Osteoblast (primary cell): ENCODE results near the gene LYPD8. TPM values are rescaled to one million over a fixed set of nuclear protein-coding genes. Genes with fewer than 3 reads are reported as not detected.

Experiments used
- DNase-seq: peaks from one replicate; pipeline ENCODE4 v3.0.0; 2011; ENCODE audit warnings: low spot score, mixed read lengths; ENCODE audit not compliant: insufficient read length; ENCODE audit errors: missing footprints
- H2AFZ ChIP-seq: 2 replicates; pipeline ENCODE4 v1.6.0; 2011; ENCODE audit warnings: mild to moderate bottlenecking, low read length
- H3K27ac ChIP-seq: 2 replicates; pipeline ENCODE4 v1.5.1; 2011; ENCODE audit warnings: mild to moderate bottlenecking, low read depth, low read length, moderate library complexity
- H3K27me3 ChIP-seq: 2 replicates; pipeline ENCODE4 v1.6.0; 2012; ENCODE audit warnings: mild to moderate bottlenecking, control low read depth, inconsistent platforms, low read length, moderate library complexity; ENCODE audit not compliant: insufficient read depth
- H3K36me3 ChIP-seq: 2 replicates; pipeline ENCODE4 v1.5.1; 2011; ENCODE audit warnings: mild to moderate bottlenecking, low read length, control low read depth, moderate library complexity; ENCODE audit not compliant: insufficient read depth
- H3K4me1 ChIP-seq: 2 replicates; pipeline ENCODE4 v1.5.1; 2011; ENCODE audit warnings: mild to moderate bottlenecking, low read length, control low read depth, moderate library complexity; ENCODE audit not compliant: insufficient read depth
- H3K4me2 ChIP-seq: 2 replicates; pipeline ENCODE4 v1.6.0; 2011; ENCODE audit warnings: mild to moderate bottlenecking, low read length; ENCODE audit not compliant: insufficient read depth
- H3K4me3 ChIP-seq: fragments of 200-600 bp; sonication (generic); 3 replicates; pipeline ENCODE4 v1.5.1; 2012; ENCODE audit warnings: mild to moderate bottlenecking, low read length, inconsistent platforms; ENCODE audit not compliant: insufficient read depth
- H3K79me2 ChIP-seq: 2 replicates; pipeline ENCODE4 v1.6.0; 2012; ENCODE audit warnings: mild to moderate bottlenecking, low read length, control low read depth, inconsistent platforms; ENCODE audit not compliant: insufficient read depth
- H3K9me3 ChIP-seq: 2 replicates; pipeline ENCODE4 v1.5.1; 2011; ENCODE audit warnings: low read depth, low read length, control low read depth
- H4K20me1 ChIP-seq: 2 replicates; pipeline ENCODE4 v1.6.0; 2012; ENCODE audit warnings: mild to moderate bottlenecking, low read length, control low read depth; ENCODE audit not compliant: insufficient read depth
- total RNA-seq: library from RNA; depleted of rRNA; stranded (reverse); fragments of >200 nt; gene quantifications from 2 replicates; pipeline ENCODE4 v1.2.3, GENCODE V29; 2012
- TF ChIP-seq, protein P1 (sequence below): IDR thresholded peaks from 2 replicates; pipeline ENCODE4 v1.5.1; 2011; ENCODE audit warnings: mild to moderate bottlenecking, low read depth, low read length, moderate library complexity; ENCODE audit errors: extremely low read depth

LYPD8 gene
- total RNA-seq, 1 donor, result not detected

DNA sequence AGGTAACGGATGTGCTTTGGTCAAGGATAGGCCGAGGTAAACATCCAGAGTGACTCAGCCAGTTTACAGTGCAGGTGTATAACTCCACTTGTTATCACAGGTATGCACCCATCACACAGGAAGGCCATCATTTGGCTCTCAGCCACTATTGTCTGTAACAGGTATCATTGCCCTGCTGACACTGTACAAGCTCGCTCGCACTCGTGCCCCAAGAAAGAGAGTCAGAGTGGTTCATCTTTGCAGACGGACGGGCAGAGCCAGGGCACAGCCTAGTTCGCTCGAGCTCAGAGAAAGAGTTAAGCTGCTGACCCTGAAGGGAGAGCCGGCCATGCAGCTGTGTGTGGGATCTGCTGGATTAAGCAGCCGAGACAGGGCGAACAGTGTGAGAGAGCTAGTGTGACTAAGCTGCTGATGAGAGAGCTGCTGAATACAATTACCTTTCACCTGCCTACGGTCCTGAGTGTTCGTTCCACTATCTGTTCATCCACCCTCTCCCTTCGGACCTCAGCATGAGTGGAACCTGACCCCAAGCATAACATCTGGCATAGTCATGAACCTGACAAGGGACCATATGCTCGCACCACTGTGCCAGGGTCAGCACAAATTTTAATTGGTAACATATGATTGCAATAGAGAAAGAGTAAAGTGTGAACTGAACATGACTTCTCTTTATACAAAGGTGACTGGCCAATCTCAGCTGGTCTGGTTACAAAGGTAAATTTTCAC is 27.0 kb upstream of the LYPD8 start:
- no peak overlapping the region for H3K4me2 ChIP-seq
- TF ChIP-seq, protein P1, sequence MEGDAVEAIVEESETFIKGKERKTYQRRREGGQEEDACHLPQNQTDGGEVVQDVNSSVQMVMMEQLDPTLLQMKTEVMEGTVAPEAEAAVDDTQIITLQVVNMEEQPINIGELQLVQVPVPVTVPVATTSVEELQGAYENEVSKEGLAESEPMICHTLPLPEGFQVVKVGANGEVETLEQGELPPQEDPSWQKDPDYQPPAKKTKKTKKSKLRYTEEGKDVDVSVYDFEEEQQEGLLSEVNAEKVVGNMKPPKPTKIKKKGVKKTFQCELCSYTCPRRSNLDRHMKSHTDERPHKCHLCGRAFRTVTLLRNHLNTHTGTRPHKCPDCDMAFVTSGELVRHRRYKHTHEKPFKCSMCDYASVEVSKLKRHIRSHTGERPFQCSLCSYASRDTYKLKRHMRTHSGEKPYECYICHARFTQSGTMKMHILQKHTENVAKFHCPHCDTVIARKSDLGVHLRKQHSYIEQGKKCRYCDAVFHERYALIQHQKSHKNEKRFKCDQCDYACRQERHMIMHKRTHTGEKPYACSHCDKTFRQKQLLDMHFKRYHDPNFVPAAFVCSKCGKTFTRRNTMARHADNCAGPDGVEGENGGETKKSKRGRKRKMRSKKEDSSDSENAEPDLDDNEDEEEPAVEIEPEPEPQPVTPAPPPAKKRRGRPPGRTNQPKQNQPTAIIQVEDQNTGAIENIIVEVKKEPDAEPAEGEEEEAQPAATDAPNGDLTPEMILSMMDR, result no peak
- H3K4me3 ChIP-seq, result no peak overlapping the region
- no peaks in the 10 kb centered on the region for H3K4me1 ChIP-seq
- H3K79me2 ChIP-seq, result no peaks in the 10 kb centered on the region
- no peaks in the 10 kb centered on the region for H3K27me3 ChIP-seq
- H3K9me3 ChIP-seq, result no peaks in the 10 kb centered on the region
- H3K36me3 ChIP-seq, result no peaks in the 10 kb centered on the region
- no peak for DNase-seq
- H4K20me1 ChIP-seq, result no peaks in the 10 kb centered on the region
- no peak overlapping the region for H3K27ac ChIP-seq
- no peak overlapping the region for H2AFZ ChIP-seq

DNA sequence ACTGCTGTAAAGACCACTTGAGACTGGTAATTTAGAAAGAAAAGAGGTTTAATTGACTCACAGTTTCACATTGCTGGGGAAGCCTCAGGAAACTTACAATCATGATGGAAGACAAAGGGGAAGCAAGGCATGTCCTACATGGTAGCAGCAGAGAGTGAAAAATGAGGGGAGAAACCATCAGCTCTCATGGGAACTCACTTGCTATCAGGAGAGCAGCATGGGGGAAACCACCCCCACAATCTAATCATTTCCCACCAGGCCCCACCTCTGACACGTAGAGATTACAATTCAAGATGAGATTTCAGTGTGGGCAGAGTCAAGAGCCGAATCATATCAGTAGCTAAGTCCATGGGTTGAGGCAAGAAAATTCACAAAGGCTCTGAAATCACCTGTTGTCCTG is 23.8 kb upstream of the LYPD8 start:
- TF ChIP-seq, protein P1, result no peak
- Histone ChIP-seq H3K27ac (no peak overlapping the region), H2AFZ (no peak overlapping the region), H3K27me3 (no peaks in the 10 kb centered on the region), H3K4me1 (no peaks in the 10 kb centered on the region), H3K4me3 (no peak overlapping the region), H3K79me2 (no peaks in the 10 kb centered on the region), H4K20me1 (no peaks in the 10 kb centered on the region), H3K9me3 (no peaks in the 10 kb centered on the region), H3K4me2 (no peak overlapping the region), H3K36me3 (no peaks in the 10 kb centered on the region)
- DNase-seq, result no peak

DNA sequence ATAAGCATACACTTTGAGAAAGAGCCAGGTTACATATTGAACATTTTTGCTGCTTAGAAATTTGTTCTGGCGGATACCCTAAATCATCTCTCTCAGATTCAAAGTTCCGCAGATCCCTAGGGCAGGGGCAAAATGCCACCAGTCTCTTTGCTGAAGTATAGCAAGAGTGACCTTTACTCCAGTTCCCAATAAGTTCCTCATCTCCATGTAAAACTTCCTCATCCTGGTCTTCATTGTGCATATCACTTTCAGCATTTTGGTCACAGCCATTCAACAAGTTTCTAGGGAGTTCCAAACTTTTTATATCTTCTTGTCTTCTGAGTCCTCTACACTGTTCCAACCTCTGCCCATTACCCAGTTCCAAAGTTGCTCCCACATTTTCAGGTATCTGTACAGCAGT is 23.3 kb upstream of the LYPD8 start:
- no peak overlapping the region for H3K4me2 ChIP-seq
- H3K9me3 ChIP-seq, result no peaks in the 10 kb centered on the region
- H3K27ac ChIP-seq, result no peak overlapping the region
- H2AFZ ChIP-seq, result no peak overlapping the region
- no peaks in the 10 kb centered on the region for H3K4me1 ChIP-seq
- no peaks in the 10 kb centered on the region for H3K27me3 ChIP-seq
- no peaks in the 10 kb centered on the region for H3K79me2 ChIP-seq
- H4K20me1 ChIP-seq, result no peaks in the 10 kb centered on the region
- TF ChIP-seq, protein P1, result no peak
- H3K36me3 ChIP-seq, result no peaks in the 10 kb centered on the region
- H3K4me3 ChIP-seq, result no peak overlapping the region
- DNase-seq, result no peak

DNA sequence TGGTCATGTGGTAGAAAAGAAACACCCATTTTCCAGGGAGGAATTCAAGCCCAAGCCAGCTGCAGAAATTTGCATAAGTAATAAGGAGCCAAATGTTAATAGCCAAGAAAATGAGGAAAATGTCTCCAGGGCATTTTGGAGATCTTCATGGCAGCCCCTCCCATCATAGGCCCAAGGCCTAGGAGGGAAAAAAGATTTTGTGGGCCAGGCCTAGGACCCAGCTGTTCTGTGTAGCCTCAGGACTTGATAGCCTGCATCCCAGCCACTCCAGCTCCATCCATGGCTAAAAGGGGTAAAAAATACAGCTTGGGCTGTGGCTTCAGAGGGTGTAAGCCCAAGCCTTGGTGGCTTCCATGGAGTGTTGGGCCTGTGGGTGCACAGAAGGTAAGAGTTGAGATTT is 21.4 kb upstream of the LYPD8 start:
- H3K4me1 ChIP-seq, result no peaks in the 10 kb centered on the region
- no peak for DNase-seq
- H3K36me3 ChIP-seq, result no peaks in the 10 kb centered on the region
- H3K4me2 ChIP-seq, result no peak overlapping the region
- no peaks in the 10 kb centered on the region for H4K20me1 ChIP-seq
- H3K27me3 ChIP-seq, result no peaks in the 10 kb centered on the region
- no peak overlapping the region for H2AFZ ChIP-seq
- peaks cover under 1% of the 10 kb centered on the region for H3K9me3 ChIP-seq
- no peak overlapping the region for H3K27ac ChIP-seq
- no peak overlapping the region for H3K4me3 ChIP-seq
- TF ChIP-seq, protein P1, result no peak
- H3K79me2 ChIP-seq, result no peaks in the 10 kb centered on the region
